Measurements from ENCODE around the gene POLD3.

POLD3 gene

DNA sequence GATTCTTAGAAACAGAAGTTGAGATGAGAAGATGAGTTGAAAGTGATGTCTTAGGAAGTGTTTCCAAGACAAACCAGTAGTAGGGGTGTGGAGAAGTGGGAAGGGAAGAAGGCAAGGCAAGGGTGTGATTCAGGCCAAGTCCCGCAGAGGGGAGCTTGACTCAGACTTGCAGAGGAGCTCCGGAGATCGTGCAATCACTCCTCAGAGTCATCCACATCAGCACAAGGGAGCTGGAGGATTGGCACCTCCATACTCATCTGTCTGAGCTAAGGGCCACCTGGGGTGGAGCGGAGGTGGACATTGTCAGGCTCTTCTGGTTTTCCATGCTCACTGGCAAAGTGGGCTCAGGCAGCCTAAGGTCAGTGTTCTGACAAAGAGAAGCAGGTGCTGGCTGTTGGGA is 94.4 kb downstream of the POLD3 start:
- no peak for DNase-seq (ENCODE audit: low read depth in 2 of 2, low spot score in 1 of 2)

DNA sequence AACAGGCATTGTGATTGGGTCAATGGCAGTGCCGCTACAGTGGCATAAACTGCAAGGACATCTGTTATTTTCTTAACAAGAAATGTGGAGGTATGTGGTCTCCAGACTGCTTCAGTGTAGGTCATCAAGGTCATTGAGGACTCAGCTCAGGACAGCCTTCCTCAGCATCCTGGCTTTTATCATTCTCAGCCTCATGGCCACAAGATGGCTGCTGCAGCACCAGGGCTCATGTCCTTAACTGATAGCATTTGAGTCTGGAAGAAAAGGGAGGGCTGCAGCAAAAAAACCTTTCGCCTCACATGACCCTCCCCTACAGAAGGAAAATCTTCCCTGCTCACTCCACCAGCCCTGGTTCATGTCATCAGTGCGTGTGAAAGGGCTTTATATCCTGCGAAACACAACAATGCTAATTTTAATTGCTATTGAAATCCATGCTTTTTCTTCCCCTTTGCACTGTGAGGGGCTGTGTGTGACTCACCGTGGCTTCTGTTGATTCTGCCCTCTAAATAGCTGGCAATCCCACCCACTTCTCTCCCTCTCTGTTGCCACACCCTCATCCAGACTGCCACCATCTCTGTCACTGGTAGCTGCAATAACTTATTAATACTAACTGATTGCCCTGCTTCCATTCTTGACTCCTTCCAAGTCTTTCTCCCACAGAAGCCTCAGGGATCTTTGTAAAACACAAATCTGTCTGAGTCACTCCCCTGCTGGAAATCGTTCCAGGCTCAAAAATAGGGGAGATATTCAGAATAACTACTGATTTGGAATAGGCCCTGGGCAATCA is 95.0 kb downstream of the POLD3 start:
- no peak for DNase-seq (ENCODE audit: low read depth in 2 of 2, low spot score in 1 of 2)

DNA sequence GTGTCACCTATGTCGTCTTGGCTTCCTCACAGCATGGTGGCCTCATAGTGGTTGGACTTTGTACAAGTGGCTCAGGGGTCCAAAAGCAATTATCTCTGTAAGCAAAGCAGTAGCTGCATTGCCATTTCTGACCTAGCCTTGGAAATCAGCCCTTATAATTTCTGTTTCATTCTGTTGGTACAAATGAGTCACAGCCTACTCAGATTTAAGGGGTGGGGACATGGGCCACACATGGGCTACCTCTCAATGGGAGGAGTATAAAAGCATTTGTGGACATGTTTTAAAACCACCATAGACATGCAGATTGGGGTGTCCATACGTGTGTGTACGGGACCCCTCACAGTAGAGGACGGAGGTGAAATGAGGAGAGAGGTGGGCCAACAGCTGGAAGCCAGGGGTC is 97.3 kb downstream of the POLD3 start:
- DNase-seq (ENCODE audit: low read depth in 2 of 2, low spot score in 1 of 2) = no peak

DNA sequence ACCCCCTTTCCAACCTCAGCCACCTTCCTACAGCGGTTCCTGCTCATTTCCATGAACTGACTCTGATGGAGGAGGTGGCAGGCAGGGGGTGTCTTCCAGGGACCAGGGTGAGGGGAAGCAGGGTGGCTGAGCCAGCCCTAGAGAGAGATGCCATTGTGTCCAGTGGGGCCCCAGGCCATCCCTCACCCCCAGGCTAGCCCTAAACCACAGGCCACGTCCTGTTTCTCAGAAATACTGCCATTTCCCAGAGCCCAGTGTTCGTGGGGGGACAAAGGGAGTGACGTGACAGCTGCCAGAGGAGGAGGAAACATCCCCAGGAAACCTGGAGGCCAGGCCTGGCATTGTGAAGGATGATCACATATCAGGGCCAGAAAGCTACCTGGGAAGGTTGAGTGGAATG is 99.4 kb downstream of the POLD3 start:
- no peak for DNase-seq (ENCODE audit: low read depth in 2 of 2, low spot score in 1 of 2)
